ENCODE measurements around the gene FAM72B. TPM values are rescaled to one million over a fixed set of nuclear protein-coding genes. Genes with fewer than 3 reads are reported as not detected.
"Not testable (repeated sequence)": the region's sequence is repeated elsewhere in the genome, so short reads cannot be mapped to it uniquely, and the experiment has no call there.

The FAM72B gene
- total RNA-seq, 3 donors from 2014 or later (not counting 1 experiment from before 2014, with no cell fraction given): 0.40 to 1.9 (median 1.0) TPM

DNA sequence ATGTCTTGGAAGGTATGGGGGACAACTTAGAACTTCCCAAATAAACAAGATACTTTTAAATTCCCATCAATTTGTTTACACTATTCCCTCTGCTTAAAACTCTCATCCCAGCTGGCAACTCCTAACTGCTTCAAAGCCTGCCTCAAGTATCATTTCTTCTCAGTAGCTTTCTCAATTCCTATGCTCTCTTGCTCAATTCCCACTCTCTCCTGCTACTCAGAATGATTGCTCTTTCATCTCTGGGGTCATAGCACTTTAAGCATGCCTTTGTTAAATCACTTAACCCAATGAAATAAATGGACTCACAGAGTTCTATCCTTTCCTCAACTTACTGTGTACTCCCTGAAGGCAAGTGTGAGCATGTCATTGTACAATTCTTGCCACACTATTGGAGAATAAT lies 18.8 kb downstream of the FAM72B start:
- H3K36me3 ChIP-seq (ENCODE audit: control insufficient read depth, insufficient read depth, low read length); H3K4me1 ChIP-seq (ENCODE audit: control insufficient read depth, insufficient read depth, low read length); H3K4me3 ChIP-seq (ENCODE audit: low read length); H3K27ac Mint-ChIP-seq; H3K4me3 Mint-ChIP-seq; ATAC-seq; H3K4me1 Mint-ChIP-seq; DNase-seq; H3K9me3 ChIP-seq (ENCODE audit: control insufficient read depth, insufficient read depth, low read length); intact Hi-C loops (cut with micrococcal nuclease); H3K27me3 Mint-ChIP-seq (ENCODE audit: low read depth in 2 of 2); H3K9me3 Mint-ChIP-seq; H3K27ac ChIP-seq (ENCODE audit: low read length); H3K36me3 Mint-ChIP-seq; H3K27me3 ChIP-seq (ENCODE audit: control insufficient read depth, insufficient read depth, low read length): not testable (repeated sequence)

DNA sequence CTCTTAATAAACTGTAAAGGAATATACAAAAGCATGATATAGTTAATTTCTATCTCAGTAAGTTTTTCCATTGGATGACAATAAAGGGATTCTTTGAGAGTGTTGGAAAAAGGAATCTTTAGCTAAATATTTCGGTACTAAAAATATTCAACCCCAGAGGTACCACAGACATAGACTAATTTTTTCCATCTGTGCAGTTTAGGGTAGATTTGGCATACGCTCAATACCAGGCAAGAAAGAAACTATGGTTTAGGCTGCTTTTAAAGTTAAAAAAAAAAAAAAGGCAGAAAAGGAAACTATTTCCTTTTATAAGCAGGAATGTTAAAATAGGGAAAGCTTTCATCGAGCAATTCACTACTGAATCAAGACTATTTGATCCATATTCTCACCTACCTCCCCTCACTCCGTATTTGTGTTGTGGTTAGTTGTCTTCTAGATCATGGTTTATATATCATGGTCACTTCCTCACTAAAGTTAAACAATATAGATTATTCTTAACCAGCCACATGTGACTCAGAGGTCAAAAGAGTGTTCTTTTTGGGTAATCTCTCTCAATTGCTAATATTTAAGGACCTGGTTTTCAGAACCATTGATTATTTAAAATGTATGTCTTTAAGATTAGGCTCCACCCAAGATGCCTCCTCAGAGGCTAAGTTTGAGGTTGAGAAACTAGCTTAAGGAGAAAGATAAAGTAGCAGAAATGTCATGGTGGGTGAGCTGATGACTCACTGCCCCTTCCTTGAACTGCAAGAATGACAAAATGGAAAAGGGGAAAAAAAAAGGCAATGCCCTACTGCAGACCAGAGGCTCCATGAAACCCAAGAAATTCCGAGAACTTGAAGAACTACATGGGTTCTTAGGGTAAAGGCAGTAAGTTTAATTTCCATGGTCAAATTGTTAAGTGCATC lies 20.0 kb downstream of the FAM72B start:
- H3K27ac Mint-ChIP-seq; H3K27me3 Mint-ChIP-seq (ENCODE audit: low read depth in 2 of 2): not testable (repeated sequence)
- no CpG with 5 or more reads among the region's 5 CpGs for WGBS (ENCODE audit: insufficient coverage)

DNA sequence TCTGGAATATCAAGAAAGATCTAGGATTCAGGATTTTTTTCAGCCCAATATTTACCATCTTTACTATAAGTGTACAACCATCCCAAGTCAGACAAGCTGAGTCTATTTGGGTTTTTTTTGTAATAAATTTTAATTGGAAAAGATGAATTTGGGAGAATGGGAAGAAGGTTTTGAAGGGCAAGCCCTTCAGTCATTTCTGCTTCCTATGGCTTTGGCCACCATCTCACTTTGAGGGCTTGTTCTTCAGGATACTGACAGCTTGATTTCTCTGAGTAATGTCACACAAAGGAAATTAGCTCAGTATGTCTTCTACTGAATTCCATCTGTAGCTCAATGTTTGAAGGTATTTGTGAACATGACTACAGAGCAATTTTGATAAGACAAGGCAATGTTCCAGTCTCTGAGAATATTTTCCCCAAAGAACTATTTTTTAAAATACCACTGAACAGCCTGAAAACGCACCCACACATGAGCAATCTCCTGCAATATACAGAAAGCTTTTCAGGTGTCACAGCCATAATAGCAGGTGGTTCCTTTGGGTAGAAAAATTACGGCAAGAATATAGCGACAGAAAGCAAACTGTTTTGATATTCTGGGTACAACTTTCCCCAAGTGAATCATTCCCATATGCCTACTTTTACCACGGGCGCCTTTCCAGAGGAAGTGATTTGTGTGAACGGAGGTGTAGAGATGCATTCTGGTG lies 22.8 kb downstream of the FAM72B start:
- H3K36me3 Mint-ChIP-seq; H3K4me3 Mint-ChIP-seq; DNase-seq; intact Hi-C loops (cut with micrococcal nuclease); H3K27me3 ChIP-seq (ENCODE audit: control insufficient read depth, insufficient read depth, low read length); H3K4me1 Mint-ChIP-seq; H3K9me3 ChIP-seq (ENCODE audit: control insufficient read depth, insufficient read depth, low read length); ATAC-seq; H3K4me3 ChIP-seq (ENCODE audit: low read length); H3K36me3 ChIP-seq (ENCODE audit: control insufficient read depth, insufficient read depth, low read length); H3K27ac Mint-ChIP-seq; H3K27ac ChIP-seq (ENCODE audit: low read length); H3K9me3 Mint-ChIP-seq; H3K4me1 ChIP-seq (ENCODE audit: control insufficient read depth, insufficient read depth, low read length); H3K27me3 Mint-ChIP-seq (ENCODE audit: low read depth in 2 of 2): not testable (repeated sequence)
- 80% methylated on average over 1 of the region's 6 CpGs for WGBS (ENCODE audit: insufficient coverage)

More for the DNA sequence above, 20.0 kb downstream of the FAM72B start:
- H3K4me1 Mint-ChIP-seq; intact Hi-C loops (cut with micrococcal nuclease); H3K36me3 ChIP-seq (ENCODE audit: control insufficient read depth, insufficient read depth, low read length); H3K27me3 ChIP-seq (ENCODE audit: control insufficient read depth, insufficient read depth, low read length); H3K4me1 ChIP-seq (ENCODE audit: control insufficient read depth, insufficient read depth, low read length); H3K36me3 Mint-ChIP-seq; H3K4me3 ChIP-seq (ENCODE audit: low read length); H3K4me3 Mint-ChIP-seq; H3K27ac ChIP-seq (ENCODE audit: low read length); H3K9me3 Mint-ChIP-seq; DNase-seq; H3K9me3 ChIP-seq (ENCODE audit: control insufficient read depth, insufficient read depth, low read length); ATAC-seq: not testable (repeated sequence)

DNA sequence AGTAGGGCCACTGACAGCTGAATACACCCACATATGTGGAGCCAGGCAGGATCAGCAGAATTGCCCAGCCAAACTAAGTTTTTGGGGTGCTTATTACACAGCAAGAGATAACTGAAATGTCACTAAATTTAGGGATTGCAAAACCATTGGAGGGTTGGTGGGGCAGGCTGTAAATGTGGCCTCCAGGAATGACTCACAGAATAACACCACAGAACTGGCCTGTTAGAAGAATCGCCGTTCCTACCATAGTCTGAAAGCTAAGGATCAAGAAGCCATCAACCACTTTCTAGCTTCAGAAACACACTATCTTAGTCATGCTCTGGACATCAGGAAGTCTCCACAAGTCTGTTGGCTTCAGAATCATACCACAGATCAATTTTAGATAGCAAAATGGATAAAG lies 24.0 kb downstream of the FAM72B start:
- intact Hi-C loops (cut with micrococcal nuclease); H3K27me3 Mint-ChIP-seq (ENCODE audit: low read depth in 2 of 2); H3K9me3 ChIP-seq (ENCODE audit: control insufficient read depth, insufficient read depth, low read length); H3K36me3 ChIP-seq (ENCODE audit: control insufficient read depth, insufficient read depth, low read length); ATAC-seq; H3K4me3 Mint-ChIP-seq; H3K27ac ChIP-seq (ENCODE audit: low read length); H3K4me1 Mint-ChIP-seq; DNase-seq; H3K9me3 Mint-ChIP-seq; H3K27me3 ChIP-seq (ENCODE audit: control insufficient read depth, insufficient read depth, low read length); H3K4me1 ChIP-seq (ENCODE audit: control insufficient read depth, insufficient read depth, low read length); H3K4me3 ChIP-seq (ENCODE audit: low read length); H3K27ac Mint-ChIP-seq; H3K36me3 Mint-ChIP-seq: not testable (repeated sequence)
- 93% methylated on average over 2 of the region's 2 CpGs for WGBS (ENCODE audit: insufficient coverage)

DNA sequence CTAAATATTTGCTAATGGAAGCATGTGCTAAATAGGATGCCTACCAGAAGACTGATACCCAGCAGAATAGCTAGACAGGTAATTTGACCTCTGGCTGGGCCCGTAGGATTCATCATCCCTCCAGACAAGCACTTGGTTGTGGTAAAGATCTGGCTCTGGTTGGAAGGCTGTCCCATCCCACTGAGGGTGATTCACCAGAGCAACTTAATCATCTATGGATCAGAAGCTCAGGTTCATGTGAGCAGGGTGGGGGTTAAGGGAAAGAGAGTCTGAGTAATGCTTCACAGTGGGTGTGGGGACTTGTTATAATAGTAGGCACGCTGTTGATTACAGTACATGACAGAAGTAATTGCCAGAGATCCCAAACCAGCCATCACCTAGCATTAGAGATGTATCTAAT lies 26.5 kb downstream of the FAM72B start:
- H3K4me1 ChIP-seq (ENCODE audit: control insufficient read depth, insufficient read depth, low read length); H3K4me3 ChIP-seq (ENCODE audit: low read length); H3K27me3 Mint-ChIP-seq (ENCODE audit: low read depth in 2 of 2); H3K27me3 ChIP-seq (ENCODE audit: control insufficient read depth, insufficient read depth, low read length); DNase-seq; H3K27ac Mint-ChIP-seq; H3K27ac ChIP-seq (ENCODE audit: low read length); H3K36me3 ChIP-seq (ENCODE audit: control insufficient read depth, insufficient read depth, low read length); H3K9me3 ChIP-seq (ENCODE audit: control insufficient read depth, insufficient read depth, low read length); H3K4me3 Mint-ChIP-seq; H3K36me3 Mint-ChIP-seq; intact Hi-C loops (cut with micrococcal nuclease); ATAC-seq; H3K4me1 Mint-ChIP-seq; H3K9me3 Mint-ChIP-seq: not testable (repeated sequence)
- WGBS (ENCODE audit: insufficient coverage): no CpG with 5 or more reads among the region's 2 CpGs

DNA sequence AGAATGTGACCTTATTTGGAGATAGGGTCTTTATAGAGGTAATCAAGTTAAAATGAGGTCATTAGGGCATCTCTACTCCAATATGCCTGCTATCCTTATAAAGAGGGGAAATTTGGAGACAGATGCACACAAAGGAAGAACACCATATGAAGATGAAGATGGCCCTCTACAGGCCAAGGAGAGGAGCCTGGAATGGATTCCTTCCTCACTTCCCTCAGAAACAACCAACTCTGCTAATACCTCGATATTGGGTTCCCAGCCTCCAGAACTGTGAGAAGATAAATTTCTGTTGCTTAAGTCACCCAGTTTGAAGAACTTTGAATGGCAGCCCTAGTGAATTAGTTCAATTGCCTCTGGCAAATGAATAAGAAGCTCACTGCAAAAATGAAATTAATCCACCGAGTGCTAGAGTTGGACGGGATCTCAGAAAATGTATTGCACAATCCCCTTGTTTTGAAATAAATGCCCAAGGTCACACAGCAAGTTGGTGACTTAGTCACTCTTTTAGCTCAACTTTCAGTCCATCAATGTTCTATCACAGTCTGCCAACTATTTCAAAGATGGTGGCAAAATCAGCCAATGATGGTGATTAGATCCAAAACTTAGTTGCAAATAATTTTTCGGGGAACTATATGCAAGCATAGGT lies 27.1 kb downstream of the FAM72B start:
- H3K36me3 ChIP-seq (ENCODE audit: control insufficient read depth, insufficient read depth, low read length); ATAC-seq; H3K9me3 ChIP-seq (ENCODE audit: control insufficient read depth, insufficient read depth, low read length); H3K36me3 Mint-ChIP-seq; intact Hi-C loops (cut with micrococcal nuclease); H3K27ac ChIP-seq (ENCODE audit: low read length); DNase-seq; H3K27me3 ChIP-seq (ENCODE audit: control insufficient read depth, insufficient read depth, low read length); H3K27me3 Mint-ChIP-seq (ENCODE audit: low read depth in 2 of 2); H3K4me3 ChIP-seq (ENCODE audit: low read length); H3K9me3 Mint-ChIP-seq; H3K4me3 Mint-ChIP-seq; H3K4me1 ChIP-seq (ENCODE audit: control insufficient read depth, insufficient read depth, low read length); H3K27ac Mint-ChIP-seq; H3K4me1 Mint-ChIP-seq: not testable (repeated sequence)
- WGBS (ENCODE audit: insufficient coverage): no CpG with 5 or more reads among the region's 4 CpGs

DNA sequence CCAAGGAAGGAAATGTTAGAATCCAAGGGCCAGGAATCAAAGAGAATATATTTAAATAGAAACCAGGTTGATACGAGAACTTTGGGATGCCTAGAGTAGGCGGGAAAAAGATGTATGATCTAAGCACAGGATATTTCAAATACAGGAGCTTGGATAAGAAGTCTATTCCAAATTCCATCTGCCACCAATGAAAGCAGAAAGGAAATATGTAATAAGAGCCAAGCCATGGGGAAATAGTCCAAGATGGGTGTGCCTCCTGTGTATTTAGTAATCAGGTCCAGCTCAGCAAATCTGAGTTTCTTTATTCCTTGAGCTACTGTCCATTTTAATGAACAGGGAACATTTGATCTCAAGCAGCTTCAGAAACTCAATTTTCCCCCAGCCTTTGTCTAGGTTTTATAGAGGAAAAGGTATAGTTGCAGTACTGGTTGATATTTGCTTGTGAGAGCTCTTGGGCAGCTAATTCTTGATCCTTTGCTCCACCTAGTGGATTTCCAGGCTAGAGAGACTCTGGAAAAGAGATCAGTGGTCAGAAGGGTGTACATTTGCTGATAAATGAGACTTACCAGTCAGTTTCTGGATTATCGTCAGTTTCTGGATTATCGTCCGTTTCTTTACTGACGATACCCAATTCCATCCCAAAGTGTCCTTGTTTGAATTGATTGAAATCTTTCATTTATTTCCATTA lies 28.3 kb downstream of the FAM72B start:
- intact Hi-C loops (cut with micrococcal nuclease); H3K4me1 Mint-ChIP-seq; H3K36me3 ChIP-seq (ENCODE audit: control insufficient read depth, insufficient read depth, low read length); H3K27me3 ChIP-seq (ENCODE audit: control insufficient read depth, insufficient read depth, low read length); ATAC-seq; H3K27ac ChIP-seq (ENCODE audit: low read length); H3K27ac Mint-ChIP-seq; H3K4me3 Mint-ChIP-seq; H3K9me3 ChIP-seq (ENCODE audit: control insufficient read depth, insufficient read depth, low read length); H3K9me3 Mint-ChIP-seq; H3K4me1 ChIP-seq (ENCODE audit: control insufficient read depth, insufficient read depth, low read length); H3K4me3 ChIP-seq (ENCODE audit: low read length); DNase-seq; H3K36me3 Mint-ChIP-seq; H3K27me3 Mint-ChIP-seq (ENCODE audit: low read depth in 2 of 2): not testable (repeated sequence)
- 100% methylated on average over 2 of the region's 6 CpGs for WGBS (ENCODE audit: insufficient coverage)
